ENCODE measurements around the gene ZIC5. TPM values are rescaled to one million over a fixed set of nuclear protein-coding genes. Genes with fewer than 3 reads are reported as not detected.

The ZIC5 gene
- total RNA-seq, 1 donor from 2014 or later, result not detected

DNA sequence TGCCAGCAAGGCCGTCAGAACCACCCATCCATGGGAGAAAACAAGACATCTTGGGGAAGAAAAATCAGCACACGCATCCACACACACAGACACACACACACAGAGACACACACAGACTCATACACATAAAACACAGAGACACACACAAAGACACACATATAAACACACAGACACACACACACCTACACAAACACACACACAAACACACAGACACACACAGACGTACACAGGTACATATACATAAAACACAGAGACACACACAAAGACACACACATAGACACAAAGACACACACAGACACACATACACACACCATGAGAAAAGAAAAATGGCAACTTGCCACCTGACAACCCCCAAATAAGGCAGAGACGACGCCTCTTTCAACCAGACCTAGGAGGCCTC lies 40.6 kb downstream of the ZIC5 start:
- no peak for DNase-seq

DNA sequence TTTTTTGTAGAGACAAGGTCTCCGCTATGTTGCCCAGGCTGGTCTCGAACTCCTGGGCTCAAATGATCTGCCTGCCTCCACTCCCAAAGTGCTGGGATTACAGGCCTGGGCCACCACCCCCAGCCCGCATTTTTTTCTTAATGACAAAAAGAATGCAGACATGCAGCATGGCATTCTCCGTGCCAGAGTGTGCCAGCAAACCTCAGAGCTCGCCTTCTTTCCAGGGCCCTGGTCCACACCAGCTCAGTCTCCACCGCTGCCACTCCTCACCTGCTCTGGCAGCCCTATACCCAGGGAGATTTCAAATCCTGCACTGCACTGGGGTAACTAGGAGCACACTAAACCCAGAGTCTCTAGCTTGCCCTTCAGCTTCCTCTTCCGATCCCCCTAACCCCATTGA lies 41.7 kb downstream of the ZIC5 start:
- DNase-seq, result no peak

DNA sequence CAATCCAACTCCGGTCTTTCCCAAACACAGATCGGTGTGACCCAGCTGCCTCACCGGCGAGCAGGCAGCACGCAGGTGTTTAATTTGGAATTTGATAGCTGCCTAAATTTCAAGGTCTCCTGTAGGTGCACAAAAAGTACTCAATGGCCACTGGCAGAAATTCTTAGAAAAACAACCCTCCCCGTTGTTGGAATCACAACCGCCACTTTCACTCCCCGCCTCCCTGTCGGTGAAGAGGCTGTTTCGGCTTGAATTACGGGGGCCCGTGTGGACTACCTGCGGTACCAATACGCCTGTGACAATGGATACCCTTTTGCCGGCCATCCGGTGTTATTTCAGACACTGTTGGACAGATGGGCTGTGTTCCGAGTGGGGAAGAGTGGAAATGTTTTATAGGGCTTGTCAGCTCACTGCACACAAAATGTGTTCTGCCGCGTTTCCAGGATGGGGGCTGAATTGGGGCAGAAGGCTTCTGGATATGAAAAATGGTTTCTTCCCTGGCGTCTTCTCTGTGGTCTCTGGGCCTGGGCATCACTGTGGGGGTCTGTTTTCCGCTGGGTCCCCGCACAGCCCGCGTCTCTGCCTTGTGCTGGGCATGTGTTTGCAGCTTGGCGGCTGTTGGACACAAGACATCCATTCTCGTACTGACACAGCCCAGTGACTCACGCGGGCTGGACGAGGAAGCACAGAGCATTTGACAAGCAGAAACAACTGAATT lies 45.4 kb downstream of the ZIC5 start:
- DNase-seq, result no peak

- no peak for DNase-seq
Observed at GRCh38 chr13:99923877-99924582, 47.5 kb downstream of the ZIC5 start.

GRCh38 chr13:99922631-99923404 lies 48.7 kb downstream of the ZIC5 start:
- DNase-seq, result no peak

GRCh38 chr13:99919132-99919531 lies 52.4 kb downstream of the ZIC5 start:
- DNase-seq, result no peak

DNA sequence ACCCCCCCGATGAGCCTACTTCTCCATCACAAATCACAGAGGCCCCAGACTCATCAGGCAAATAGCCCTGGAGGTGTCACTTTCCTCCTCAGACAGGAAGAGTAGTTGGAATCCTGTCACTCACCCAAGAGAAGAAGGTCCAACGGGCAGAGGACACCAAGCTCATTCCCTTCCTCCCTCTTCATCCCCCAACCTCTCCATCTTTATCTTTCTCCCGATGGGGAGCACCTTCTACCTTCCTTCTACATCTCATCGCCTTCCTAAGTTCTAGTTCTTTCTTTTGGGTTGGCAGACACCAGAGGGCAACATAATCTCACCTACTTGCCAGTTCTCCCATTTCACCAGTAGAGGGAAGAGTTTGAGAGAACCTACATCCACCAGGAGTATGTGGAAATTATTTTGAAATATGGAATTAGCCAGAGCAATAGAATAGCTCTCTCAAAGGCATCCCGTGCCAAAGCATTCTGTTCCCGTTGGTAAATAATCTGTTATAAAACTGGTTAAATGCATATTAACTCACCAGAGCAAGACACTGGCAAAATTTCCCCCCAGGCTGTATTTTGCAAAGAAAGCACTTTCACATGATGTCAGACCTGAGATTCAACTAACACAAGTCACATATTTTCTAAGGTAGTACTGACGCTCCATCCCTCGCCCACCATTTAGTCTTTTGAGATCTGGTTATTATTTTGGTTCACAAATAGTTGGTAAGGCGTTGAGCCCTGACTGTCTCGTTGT lies 55.0 kb downstream of the ZIC5 start:
- no peak for DNase-seq

- no peak for DNase-seq
Observed at GRCh38 chr13:99913167-99913566, 58.4 kb downstream of the ZIC5 start.

Other genes starting within 250 kb of the ZIC5 start
- gene ZIC2, start 10.0 kb upstream of the ZIC5 start, total RNA-seq, result 0.10 TPM
- 124 TPM for gene PCCA, start 117.3 kb upstream of the ZIC5 start, total RNA-seq

Data from skin of body (tissue), 2 donors.